GM19025 (cell line): Measurements from ENCODE around the gene IL4I1.
A peak's percentile ranks its signal among the peaks of the same experiment; 100 is the strongest.
"Not testable (repeated sequence)": the region's sequence is repeated elsewhere in the genome, so short reads cannot be mapped to it uniquely, and the experiment has no call there.

Experiments
- ATAC-seq: cut with Tn5 transposase; IDR thresholded peaks from one replicate; pipeline ENCODE4 v1.9.1; 2021; ENCODE audit warnings: mild to moderate bottlenecking, low read depth, moderate library complexity; ENCODE audit not compliant: unreplicated experiment

IL4I1 gene

DNA sequence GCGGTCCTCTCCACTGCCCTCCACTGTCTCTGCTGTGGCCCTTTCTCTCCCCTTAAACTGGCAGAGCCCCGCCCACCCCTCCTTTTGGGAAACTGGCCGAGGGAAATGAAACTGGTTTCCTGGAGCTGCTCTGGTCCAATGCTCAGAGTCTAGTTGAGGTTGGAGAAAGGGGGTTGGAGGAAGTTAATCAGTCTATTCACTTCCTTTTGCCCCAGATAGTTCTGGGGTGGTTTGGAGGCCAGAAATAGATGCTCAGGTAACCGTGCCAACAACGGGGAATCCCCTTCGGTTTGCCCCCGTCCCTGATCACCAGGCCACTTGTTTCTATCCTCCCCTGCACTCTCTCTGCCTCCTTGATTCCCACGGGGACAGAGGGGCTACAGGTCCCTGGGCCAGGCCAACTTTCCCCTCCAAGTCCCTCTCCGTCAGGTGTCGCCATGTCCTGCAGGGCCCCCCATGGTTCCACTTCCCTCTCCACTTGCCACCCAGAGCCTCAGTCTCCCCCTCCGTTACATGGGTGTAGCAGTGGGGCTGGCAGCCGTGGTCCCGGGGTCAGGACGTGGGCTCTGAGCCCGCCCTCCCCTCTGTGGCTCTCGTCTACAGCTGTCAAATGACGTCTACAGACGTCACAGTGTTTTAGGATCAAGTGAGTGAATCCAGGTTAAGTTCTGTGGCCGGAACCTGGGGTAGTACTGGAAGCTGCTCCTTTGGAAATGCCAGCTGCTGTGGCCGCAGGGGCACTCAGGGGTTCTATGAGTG, at the start of gene IL4I1:
IL4I1 (minus strand) TSS at position 25 of the 759 bp plus-strand sequence. CDS start 727 bp downstream, outside the sequence.
- peak; percentile 41 for ATAC-seq

- ATAC-seq, result no peak
Measured at GRCh38 chr19:49946415-49946814, 49.7 kb upstream of the IL4I1 start.

DNA sequence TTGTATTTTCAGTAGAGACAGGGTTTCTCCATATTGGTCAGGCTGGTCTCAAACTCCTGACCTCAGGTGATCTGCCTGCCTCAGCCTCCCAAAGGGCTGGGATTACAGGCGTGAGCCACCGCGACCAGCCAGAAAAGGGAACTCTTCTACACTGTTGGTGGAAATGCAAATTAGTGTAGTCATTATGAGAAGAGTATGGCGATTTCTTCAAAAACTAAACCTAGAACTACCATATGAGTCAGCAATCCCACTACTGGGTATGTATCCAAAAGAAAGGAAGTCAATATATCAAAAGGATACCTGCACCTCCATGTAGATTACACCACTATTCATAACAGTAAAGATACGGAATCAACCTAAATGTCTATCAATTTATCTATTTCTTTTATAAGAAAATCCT, 47.9 kb upstream of the IL4I1 start:
- not testable (repeated sequence) for ATAC-seq

DNA sequence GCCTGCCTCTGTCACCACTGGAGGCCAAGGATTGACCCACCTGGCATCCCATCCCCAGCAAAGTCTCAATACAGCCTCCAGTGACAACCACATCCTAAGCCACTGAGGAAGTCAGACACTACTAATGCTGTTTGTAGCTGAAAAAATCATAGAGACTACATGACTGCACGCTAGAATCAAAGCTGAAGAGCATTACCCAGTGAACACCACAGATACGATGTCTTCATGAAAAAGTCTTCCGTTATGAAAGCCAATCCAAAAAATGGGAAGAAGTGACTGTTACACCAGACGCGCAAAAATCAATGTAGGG, 43.8 kb upstream of the IL4I1 start:
- no peak for ATAC-seq

DNA sequence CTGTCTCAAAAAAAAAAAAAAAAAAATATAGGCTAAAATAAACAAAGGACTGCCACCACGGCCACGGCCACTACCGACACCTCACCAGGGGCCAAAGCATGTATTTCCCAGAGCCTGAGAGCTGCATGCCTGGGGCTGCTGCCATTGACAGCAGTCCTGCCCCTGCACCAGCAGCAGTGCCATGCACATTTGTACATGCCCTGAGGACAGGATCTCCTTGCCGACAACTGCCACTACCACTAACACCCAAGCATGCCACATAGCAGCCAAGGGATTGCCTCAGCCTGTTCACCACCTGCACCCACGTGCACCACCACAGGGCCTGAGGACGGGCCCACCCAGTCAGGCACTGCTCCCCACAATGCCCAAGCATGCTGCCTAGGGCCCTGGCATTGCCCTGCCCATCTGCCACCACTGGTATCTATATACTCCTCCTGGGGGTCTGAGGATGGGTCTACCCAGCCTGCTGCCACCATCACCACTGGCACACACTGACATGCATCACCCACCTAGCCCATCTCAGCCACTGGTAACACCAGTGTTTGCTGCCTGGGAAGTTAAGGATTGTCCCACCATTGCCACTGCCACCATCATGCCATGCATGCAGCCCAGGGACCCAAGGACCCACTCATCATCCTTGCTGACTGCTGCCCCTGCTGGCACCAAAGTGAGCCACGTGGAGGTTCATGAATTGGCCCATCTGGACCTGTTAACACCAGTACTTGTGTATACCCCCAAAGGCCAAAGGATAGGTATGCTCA, 43.2 kb upstream of the IL4I1 start:
- ATAC-seq, result no peak

DNA sequence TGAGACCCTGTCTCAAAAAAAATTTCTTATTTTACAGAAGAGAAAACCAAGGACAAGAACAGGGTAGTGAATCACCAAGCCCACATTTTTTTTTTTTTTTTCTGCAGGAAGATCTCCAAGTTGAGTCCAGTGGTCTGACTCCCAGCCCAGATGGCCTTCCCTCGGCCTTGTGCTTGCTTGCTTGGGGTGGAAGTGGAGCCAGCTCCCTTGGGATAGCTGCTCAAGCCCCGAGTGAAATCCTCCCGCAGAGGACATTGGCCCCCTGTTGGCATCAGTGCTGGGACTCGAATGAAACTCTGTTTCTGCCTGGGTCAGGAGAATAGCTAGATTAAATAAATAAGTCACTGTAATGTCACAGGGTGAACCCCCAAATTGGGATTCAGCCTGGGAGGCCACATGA, 42.0 kb upstream of the IL4I1 start:
- no peak for ATAC-seq

DNA sequence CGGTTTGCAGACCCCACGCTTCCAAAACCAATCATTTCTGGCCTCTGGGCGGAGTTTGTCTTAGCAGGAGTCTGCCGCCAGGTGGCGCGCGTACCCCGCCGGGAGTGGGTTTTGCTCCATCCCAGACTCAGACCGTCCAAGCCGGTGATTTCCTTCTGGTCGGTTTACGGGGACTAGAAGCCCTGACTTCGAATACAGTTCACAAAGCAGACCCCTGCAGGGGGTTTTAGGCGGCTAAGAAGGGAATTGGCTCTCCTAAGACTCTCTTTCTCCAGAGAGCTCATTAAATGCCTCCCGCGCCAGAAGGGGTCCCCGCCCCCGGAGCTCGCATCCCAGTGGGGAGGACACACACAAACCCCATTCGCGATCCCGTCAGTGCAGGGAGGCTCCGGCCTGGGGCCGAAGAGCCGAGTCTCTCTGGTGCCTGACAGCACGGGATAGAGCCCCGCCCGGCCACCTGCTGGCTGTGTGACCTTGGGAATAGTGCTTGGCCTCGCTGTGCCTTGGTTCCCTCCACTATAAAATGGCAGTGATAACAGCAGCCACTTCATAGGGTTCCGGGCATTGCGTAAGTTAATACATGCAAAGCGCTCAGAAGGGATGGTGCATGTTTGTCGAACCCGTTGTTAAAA, 41.2 kb upstream of the IL4I1 start:
- no peak for ATAC-seq

GRCh38 chr19:49936549-49936948, 39.9 kb upstream of the IL4I1 start:
- no peak for ATAC-seq

- no peak for ATAC-seq
Measured at GRCh38 chr19:49933643-49934042, 37.0 kb upstream of the IL4I1 start.

- no peak for ATAC-seq
Measured at GRCh38 chr19:49932731-49933131, 36.0 kb upstream of the IL4I1 start.

DNA sequence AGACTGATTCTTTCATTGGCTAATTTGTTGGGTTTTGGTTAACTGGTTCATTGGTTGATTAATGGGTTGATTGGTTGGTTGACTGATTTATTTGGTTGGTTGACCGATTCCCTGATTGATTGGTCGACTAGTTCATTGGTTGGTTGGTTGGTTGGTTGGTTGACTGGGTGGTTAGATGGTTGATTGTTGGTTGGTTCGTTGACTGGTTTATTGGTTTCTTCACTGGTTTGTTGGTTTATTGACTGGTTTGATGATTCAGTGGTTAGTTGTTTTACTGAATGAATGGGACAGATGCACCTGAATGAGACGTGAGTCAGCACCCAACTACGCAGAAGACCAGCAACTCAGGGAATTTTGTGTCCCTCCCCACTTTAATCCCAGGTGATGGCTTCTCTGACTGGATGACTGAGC, 35.4 kb upstream of the IL4I1 start:
- no peak for ATAC-seq

DNA sequence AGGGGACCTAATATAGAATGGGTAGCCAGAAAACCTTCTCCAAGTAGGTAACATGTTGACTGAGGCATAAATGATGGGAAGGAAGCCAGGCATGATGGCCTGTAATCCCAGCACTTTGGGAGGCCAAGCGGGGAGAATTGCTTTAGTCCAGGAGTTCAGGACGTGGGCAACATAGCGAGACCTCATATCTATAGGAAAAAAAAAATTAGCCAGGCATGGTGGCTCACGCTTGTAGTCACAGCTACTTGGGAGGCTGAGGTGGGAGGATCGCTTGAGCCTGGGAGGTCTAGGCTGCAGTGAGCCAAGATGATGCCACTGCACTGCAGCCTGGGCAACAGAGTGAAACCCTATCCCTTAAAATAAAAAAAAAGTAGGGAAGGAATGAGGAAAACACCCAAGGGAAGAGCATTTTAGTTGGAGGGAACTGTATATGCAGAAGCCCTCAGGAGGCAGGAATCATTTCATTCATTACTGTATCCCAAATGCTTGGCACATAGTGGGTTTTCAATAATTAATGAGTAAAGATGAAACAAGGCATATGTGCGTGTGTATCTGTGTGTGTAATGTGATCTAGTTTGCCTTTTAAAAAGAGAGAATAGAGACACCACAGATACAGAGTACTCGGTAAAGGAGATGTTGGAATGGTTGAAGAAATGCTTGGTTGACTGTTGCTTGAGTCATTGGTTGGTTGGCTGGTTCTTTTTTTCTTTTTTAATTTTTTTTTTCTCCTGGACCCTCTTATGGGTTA, 34.8 kb upstream of the IL4I1 start:
- no peak for ATAC-seq

- ATAC-seq, result no peak
Measured at GRCh38 chr19:49930483-49931011, 33.9 kb upstream of the IL4I1 start.

DNA sequence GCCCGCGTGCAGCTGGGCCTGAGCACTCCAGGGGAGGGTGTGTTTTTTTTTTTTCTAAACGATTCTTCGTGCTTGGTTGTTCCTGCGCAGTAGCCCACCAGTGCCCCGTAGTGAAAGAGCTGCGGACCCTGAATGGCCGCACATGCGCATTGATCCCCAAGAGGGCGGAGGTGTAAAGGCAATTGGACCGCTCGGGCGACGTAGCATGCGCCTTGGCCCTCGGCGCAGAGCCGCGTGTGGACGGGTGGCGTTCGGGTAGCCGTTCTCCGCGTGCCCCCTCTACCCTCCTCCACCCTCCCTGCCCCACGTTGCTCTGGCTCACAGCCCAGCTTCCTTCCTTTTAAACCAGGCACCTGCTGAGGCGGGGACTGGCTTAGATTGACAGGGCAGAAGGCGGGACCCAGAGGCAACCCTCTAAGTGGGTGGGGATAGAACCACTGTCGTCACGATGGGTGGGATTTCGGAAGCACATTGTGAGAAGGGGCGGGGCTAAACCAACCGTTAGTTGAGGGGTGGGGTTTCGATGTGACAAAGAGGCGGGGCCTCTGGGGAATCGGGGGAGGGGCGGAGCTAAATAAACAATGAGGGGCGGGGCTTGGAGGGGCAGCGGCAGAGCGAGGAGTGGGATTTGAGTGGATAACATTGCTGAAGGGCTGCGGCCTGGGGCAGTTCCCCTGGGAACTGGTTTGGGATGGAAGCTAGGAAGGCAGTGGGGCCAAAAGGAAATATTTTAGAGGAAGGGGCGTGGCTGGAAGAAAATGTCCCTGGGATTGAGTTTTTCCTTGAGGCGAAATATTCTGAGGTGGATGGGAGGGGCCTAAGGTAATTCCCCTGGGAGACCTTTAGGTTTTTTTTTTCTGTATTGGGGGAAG, 33.2 kb upstream of the IL4I1 start:
- peak; percentile 65 for ATAC-seq

DNA sequence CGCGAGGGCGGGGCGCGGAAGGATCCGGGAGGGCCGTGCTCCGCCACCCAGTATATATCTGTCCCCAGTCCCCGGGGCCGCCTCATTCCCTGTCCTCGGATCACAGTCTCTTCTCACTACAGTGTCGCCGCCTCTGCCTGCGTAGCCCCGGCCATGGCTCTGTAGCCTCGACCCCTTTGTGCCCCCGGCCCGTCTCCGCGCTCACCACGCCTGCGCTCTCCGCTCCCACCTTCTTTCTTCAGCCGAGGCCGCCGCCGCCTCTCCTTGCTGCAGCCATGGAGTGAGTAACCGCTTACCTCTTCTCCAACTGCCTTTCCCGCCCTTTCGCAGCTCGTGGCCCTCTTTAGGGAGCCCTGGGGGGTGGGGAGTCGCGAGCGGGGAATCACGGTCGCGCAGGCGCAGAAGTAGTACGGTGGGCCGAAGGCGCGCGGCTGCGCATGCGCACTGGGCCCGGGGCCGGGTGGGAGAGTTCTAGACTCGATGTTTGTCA, 32.5 kb upstream of the IL4I1 start, which contains the start of the genes ATF5 and NUP62:
ATF5 (plus strand) TSS at position 85 of the 490 bp plus-strand sequence. CDS start 1,646 bp downstream, outside the sequence.
NUP62 (minus strand) TSS at position 384 of the 490 bp plus-strand sequence. CDS start 19,697 bp downstream, outside the sequence.
- peak; percentile 47 for ATAC-seq

- ATAC-seq, result no peak
Measured at GRCh38 chr19:49927526-49928264, 31.0 kb upstream of the IL4I1 start.

DNA sequence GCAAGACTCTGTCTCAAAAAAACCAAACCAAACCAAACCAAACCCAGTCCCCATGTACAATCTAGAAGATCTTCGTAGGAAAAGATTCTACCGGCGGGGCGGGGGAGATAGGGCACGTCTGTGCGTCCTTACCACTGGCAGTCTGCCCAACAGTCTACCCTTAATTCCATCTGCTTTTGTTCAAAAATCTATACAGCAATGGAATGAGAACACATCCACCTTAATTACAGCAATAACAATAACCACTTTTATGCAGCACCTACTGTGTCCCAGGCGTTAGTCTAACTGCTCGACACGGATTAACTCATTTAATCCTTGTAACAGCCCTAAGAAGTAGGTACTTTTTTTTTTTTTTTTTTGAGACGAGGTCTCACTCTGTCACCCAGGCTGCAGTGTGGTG, 29.8 kb upstream of the IL4I1 start:
- ATAC-seq, result no peak

DNA sequence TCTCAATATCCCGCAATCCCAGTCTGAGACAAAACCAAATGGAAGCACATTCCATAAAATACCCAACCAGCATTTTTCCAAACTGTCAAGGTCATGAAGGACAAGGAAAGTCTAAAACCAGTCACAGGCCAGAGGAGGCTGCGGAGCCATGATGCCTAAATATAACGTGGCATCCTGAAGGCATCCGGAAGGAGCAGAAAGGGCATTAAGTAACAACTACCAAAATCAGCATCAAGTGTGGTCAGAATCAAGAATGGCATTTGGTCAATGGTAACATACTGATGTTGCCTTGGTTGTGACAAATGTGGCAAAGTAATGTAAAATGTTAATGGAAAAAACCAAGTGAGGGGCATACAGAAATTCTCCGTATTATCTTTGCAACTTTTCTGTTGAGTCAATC, 28.8 kb upstream of the IL4I1 start:
- ATAC-seq, result no peak

GRCh38 chr19:49924881-49925210, 28.2 kb upstream of the IL4I1 start:
- not testable (repeated sequence) for ATAC-seq
